ENCODE results near the gene PINLYP.
A peak's percentile ranks its signal among the peaks of the same experiment; 100 is the strongest.

The PINLYP gene

DNA sequence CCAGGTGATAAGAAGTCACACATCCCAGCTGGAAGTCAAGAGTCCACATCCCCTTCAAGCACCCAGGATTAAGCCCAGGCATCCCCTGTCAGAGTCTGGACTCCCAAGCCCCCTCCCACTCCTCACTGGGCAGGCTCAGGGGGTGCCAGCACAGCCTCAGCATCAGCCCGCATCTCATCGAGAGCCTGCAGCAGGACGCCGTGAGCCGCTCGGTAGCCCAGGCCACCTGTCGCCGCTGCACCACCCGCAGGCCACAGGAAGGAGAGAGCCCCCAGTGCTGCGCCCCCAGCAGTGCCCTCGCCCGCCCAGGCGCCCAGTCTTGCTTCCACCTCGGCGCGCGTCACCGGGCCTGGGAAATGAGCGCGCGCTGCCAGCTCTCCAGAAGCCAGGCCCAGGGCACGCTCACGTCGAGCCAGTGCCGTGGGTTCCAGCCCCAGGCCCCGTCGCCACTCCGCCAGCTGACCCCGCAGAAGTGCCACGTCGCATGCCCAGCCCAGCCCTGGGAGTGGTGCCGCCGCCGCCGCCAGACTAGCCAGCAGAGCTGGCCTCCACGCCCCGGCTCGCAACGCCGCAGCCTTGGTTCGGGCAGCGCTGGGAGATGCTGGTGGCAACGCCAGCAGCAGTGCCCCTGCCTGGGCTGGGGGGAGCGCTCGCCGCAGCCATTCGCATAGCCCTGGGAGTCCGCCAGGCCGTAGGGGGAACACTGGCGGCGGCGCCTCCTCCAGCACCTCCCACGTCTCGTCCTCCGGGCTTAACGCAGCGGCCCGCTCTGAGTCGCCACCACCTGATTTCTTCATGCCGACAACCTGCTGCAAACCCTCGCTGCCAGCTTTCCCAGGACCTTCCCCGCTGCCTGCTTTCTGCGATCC, 16.5 kb downstream of the PINLYP start:
- no peak overlapping the region for H3K9ac ChIP-seq (ENCODE audit: low read length)
- no peaks in the 10 kb centered on the region for H3K9me3 ChIP-seq (ENCODE audit: control insufficient read depth, low read length)
- no peaks in the 10 kb centered on the region for H3K27me3 ChIP-seq (ENCODE audit: control insufficient read depth, insufficient read depth, low read length)
- peaks cover 14% of the 10 kb centered on the region for H3K4me1 ChIP-seq (ENCODE audit: control insufficient read depth, insufficient read depth, low read length)
- H3K36me3 ChIP-seq (ENCODE audit: control insufficient read depth, insufficient read depth, low read length) = no peaks in the 10 kb centered on the region
- H3K4me3 ChIP-seq (ENCODE audit: low read length) = no peak overlapping the region

DNA sequence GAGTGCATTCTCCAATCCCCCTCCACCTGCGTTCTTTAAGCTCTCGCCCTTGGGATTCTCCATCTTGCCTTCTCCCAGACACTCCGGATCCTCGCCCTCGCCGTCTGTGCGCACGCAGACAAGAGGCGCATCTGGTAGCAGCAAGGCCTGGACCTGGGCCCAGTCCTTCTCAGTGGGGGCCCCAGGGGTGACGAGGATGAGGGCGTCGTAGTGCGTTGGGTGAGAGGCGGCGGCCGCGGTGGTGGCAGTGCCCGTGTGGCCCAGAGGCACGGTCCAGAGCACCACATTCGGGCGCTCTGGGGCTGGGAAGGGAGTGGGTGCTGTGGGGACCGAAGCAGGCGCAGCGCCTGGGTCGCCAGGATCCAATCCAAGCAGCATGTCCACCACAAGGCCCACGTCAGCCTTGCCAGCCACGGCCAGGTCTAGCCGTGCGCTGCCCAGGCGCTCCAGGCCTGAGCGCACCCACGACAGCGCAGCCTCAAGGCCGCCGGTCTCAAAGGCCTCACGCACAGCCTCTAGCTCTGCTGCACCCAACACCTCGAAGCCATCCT, 17.3 kb downstream of the PINLYP start:
- no peaks in the 10 kb centered on the region for H3K36me3 ChIP-seq (ENCODE audit: control insufficient read depth, insufficient read depth, low read length)
- peaks cover 22% of the 10 kb centered on the region for H3K4me1 ChIP-seq (ENCODE audit: control insufficient read depth, insufficient read depth, low read length)
- no peak overlapping the region for H3K4me3 ChIP-seq (ENCODE audit: low read length)
- no peaks in the 10 kb centered on the region for H3K27me3 ChIP-seq (ENCODE audit: control insufficient read depth, insufficient read depth, low read length)
- no peak overlapping the region for H3K9ac ChIP-seq (ENCODE audit: low read length)
- no peaks in the 10 kb centered on the region for H3K9me3 ChIP-seq (ENCODE audit: control insufficient read depth, low read length)

GRCh38 chr19:43594081-43594697, 18.6 kb downstream of the PINLYP start:
- Histone ChIP-seq H3K4me1 (ENCODE audit: control insufficient read depth, insufficient read depth, low read length) (peaks cover 22% of the 10 kb centered on the region), H3K27me3 (ENCODE audit: control insufficient read depth, insufficient read depth, low read length) (no peaks in the 10 kb centered on the region), H3K36me3 (ENCODE audit: control insufficient read depth, insufficient read depth, low read length) (no peaks in the 10 kb centered on the region), H3K4me3 (ENCODE audit: low read length) (no peak overlapping the region), H3K9ac (ENCODE audit: low read length) (peak overlapping the region; percentile 89), H3K9me3 (ENCODE audit: control insufficient read depth, low read length) (no peaks in the 10 kb centered on the region)

- Histone ChIP-seq H3K27me3 (ENCODE audit: control insufficient read depth, insufficient read depth, low read length) (no peaks in the 10 kb centered on the region), H3K4me1 (ENCODE audit: control insufficient read depth, insufficient read depth, low read length) (peaks cover 22% of the 10 kb centered on the region), H3K4me3 (ENCODE audit: low read length) (peak overlapping the region; percentile 72), H3K9me3 (ENCODE audit: control insufficient read depth, low read length) (no peaks in the 10 kb centered on the region), H3K9ac (ENCODE audit: low read length) (peak overlapping the region; percentile 89), H3K36me3 (ENCODE audit: control insufficient read depth, insufficient read depth, low read length) (no peaks in the 10 kb centered on the region)
These were observed 19.4 kb downstream of the PINLYP start for GRCh38 chr19:43594710-43595604.

DNA sequence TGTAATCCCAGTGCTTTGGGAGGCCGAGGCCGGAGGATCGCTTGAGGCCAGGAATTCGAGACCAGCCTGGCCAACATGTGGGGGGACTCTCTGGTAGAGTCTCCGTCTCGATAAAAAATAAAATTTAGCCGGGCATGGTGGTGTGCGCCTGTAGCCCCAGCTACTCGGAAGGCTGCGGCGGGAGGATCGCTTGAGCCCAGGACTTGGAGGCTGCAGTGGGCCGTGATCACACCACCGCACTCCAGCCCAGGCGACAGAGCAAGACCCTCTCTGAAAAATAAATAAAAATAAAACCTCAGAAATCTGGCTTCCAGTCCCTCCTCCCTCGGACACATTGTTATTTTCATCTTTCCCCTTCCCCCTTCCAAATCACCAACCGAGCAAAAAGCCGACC, 20.0 kb downstream of the PINLYP start:
- peak overlapping the region; percentile 89 for H3K9ac ChIP-seq (ENCODE audit: low read length)
- no peaks in the 10 kb centered on the region for H3K27me3 ChIP-seq (ENCODE audit: control insufficient read depth, insufficient read depth, low read length)
- peaks cover 22% of the 10 kb centered on the region for H3K4me1 ChIP-seq (ENCODE audit: control insufficient read depth, insufficient read depth, low read length)
- no peaks in the 10 kb centered on the region for H3K9me3 ChIP-seq (ENCODE audit: control insufficient read depth, low read length)
- H3K4me3 ChIP-seq (ENCODE audit: low read length) = peak overlapping the region; percentile 72
- H3K36me3 ChIP-seq (ENCODE audit: control insufficient read depth, insufficient read depth, low read length) = no peaks in the 10 kb centered on the region

DNA sequence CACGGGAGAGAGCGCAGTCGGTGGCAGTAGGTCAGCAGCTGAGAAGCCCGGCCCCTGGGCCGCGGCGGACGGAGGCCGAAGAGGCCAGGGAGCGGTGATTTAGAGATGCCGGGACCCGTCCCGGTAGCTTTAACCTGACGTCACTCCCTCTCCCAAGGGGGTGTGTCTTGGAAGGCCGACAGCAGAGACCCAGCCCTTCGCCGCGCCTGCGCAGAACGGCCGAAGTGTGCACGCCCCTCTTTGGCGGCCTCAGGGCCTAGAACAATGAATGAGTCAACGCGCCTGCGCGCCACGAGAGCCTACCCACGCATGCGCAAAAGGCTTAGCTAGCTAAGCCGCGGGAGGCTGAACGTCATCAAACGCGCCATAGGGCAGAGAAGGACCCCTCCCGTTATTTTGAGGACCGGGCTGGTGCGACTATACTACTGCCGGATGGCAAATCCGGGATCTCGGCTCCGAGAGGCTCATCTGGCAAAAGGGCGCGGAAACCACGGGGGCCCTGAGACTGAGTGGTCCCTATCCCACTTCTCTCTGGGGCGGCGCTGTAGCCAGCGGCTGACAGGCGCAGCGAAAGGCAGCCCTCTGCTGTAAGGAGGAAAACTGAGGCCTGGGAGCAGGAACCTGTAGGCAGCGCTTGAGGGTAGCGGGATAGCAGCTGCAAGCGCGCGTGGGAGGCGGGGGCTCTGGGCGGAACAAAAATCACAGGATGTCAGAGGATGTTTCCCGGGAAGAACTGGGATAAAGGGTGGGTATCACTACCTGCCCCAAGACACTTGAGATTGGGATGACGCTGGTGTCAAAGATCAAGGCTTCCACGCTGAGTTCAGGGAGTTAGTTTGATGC, 20.6 kb downstream of the PINLYP start, which contains the start of the genes IRGQ and ZNF576:
Gene IRGQ (minus strand): TSS at position 136 of the 843 bp plus-strand sequence. CDS start 796 bp downstream, outside the sequence.
Gene ZNF576 (plus strand): TSS at position 597 of the 843 bp plus-strand sequence. CDS start 514 bp downstream, outside the sequence.
- Histone ChIP-seq H3K9me3 (ENCODE audit: control insufficient read depth, low read length) (no peaks in the 10 kb centered on the region), H3K4me3 (ENCODE audit: low read length) (peak within 1 kb of the TSS; percentile 72), H3K36me3 (ENCODE audit: control insufficient read depth, insufficient read depth, low read length) (no peaks in the 10 kb centered on the region), H3K9ac (ENCODE audit: low read length) (peak within 1 kb of the TSS; percentile 89), H3K4me1 (ENCODE audit: control insufficient read depth, insufficient read depth, low read length) (peaks cover 22% of the 10 kb centered on the region), H3K27me3 (ENCODE audit: control insufficient read depth, insufficient read depth, low read length) (no peaks in the 10 kb centered on the region)

DNA sequence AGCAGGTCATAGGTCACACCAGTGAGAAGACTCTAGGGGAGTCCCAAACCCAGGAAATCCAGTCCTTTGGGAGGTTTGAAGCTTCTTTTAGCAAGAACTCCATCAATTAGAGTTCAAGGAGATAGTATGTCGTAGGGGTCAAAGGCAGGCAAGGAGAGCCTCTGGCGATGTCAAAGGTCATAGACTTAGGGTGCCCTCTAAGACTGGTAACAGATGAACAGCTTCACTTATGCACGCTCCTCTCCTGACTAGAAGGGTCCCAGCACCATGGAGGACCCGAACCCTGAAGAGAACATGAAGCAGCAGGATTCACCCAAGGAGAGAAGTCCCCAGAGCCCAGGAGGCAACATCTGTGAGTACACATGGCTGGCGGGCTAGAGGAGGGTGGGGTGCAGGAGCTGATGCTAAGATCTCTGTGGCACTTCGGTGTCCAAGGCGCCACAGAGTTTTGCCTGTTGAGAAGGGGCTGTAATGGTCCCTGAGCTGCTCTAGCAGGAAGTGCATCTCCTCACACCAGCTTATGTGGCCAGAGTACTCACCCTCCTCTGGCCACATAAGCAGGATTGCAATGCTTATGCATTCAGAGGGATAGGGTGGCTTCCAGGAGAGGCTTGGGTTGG, 21.4 kb downstream of the PINLYP start:
- Histone ChIP-seq H3K36me3 (ENCODE audit: control insufficient read depth, insufficient read depth, low read length) (no peaks in the 10 kb centered on the region), H3K9ac (ENCODE audit: low read length) (peak overlapping the region; percentile 89), H3K4me1 (ENCODE audit: control insufficient read depth, insufficient read depth, low read length) (peaks cover 22% of the 10 kb centered on the region), H3K9me3 (ENCODE audit: control insufficient read depth, low read length) (no peaks in the 10 kb centered on the region), H3K27me3 (ENCODE audit: control insufficient read depth, insufficient read depth, low read length) (no peaks in the 10 kb centered on the region), H3K4me3 (ENCODE audit: low read length) (peak overlapping the region; percentile 70)

- H3K9me3 ChIP-seq (ENCODE audit: control insufficient read depth, low read length) = no peaks in the 10 kb centered on the region
- no peaks in the 10 kb centered on the region for H3K36me3 ChIP-seq (ENCODE audit: control insufficient read depth, insufficient read depth, low read length)
- no peaks in the 10 kb centered on the region for H3K27me3 ChIP-seq (ENCODE audit: control insufficient read depth, insufficient read depth, low read length)
- no peak overlapping the region for H3K4me3 ChIP-seq (ENCODE audit: low read length)
- no peak overlapping the region for H3K9ac ChIP-seq (ENCODE audit: low read length)
- H3K4me1 ChIP-seq (ENCODE audit: control insufficient read depth, insufficient read depth, low read length) = peaks cover 22% of the 10 kb centered on the region
These were observed 22.3 kb downstream of the PINLYP start for GRCh38 chr19:43597876-43598275.

DNA sequence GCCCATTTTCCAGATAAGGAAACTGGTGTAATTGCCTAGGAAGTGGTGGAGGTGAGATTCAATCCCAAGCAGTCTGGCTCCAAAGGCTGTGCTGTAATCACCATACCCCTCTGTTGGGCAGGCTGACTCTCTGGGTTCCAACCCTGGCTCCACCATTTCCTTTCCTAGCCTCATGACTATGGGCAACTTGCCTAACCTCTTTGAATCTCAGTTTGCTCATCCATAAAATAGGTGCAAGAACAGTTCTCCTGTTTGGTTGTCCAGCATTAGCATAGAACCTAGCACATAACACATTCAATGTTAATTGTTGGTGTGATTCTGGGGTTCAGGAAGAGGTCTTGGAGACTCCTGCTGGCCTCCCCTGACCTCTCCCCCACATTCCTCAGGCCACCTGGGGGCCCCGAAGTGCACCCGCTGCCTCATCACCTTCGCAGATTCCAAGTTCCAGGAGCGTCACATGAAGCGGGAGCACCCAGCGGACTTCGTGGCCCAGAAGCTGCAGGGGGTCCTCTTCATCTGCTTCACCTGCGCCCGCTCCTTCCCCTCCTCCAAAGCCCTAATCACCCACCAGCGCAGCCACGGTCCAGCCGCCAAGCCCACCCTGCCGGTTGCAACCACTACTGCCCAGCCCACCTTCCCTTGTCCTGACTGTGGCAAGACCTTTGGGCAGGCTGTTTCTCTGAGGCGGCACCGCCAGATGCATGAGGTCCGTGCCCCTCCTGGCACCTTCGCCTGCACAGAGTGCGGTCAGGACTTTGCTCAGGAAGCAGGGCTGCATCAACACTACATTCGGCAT, 23.0 kb downstream of the PINLYP start:
- no peaks in the 10 kb centered on the region for H3K27me3 ChIP-seq (ENCODE audit: control insufficient read depth, insufficient read depth, low read length)
- peaks cover 22% of the 10 kb centered on the region for H3K4me1 ChIP-seq (ENCODE audit: control insufficient read depth, insufficient read depth, low read length)
- no peak overlapping the region for H3K9ac ChIP-seq (ENCODE audit: low read length)
- H3K9me3 ChIP-seq (ENCODE audit: control insufficient read depth, low read length) = no peaks in the 10 kb centered on the region
- no peak overlapping the region for H3K4me3 ChIP-seq (ENCODE audit: low read length)
- no peaks in the 10 kb centered on the region for H3K36me3 ChIP-seq (ENCODE audit: control insufficient read depth, insufficient read depth, low read length)

DNA sequence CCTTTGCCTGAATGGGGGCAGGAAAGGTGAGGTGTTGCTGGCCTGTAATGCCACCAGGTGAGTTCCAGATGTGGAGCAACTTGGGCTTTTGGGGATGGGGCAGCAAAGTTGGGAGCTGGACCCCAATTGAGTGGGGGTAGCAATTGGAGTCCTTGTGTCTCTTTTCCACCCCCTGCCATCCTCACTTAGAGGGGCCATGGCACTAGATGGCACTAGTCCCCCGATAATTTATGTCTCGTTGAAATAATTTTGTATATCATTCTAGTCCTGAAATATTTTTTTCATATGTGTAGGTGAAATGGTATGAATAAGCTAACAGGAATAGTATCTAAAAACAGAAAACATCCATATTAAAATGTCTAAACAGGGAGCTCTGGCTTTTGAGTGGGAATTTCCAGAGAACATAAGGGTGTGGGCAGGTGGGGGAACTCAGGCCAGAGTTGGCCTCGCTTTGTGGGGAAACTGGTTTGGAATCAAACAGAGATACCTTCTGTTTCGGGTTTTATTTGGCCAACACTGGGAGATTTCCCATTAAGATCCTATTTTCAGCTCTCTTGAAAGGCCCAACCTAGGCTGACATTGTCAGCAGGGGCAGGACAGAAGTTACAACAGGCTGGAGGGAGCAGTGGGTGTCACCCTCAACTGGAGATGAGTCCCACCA, 24.2 kb downstream of the PINLYP start:
- H3K4me1 ChIP-seq (ENCODE audit: control insufficient read depth, insufficient read depth, low read length) = peaks cover 13% of the 10 kb centered on the region
- H3K9ac ChIP-seq (ENCODE audit: low read length) = no peak overlapping the region
- no peaks in the 10 kb centered on the region for H3K9me3 ChIP-seq (ENCODE audit: control insufficient read depth, low read length)
- no peak overlapping the region for H3K4me3 ChIP-seq (ENCODE audit: low read length)
- no peaks in the 10 kb centered on the region for H3K36me3 ChIP-seq (ENCODE audit: control insufficient read depth, insufficient read depth, low read length)
- no peaks in the 10 kb centered on the region for H3K27me3 ChIP-seq (ENCODE audit: control insufficient read depth, insufficient read depth, low read length)

Data from mucosa of stomach (tissue), 1 donor.